HepG2 (cell line): Measurements from ENCODE around the gene AKR1A1. TPM values are rescaled to one million over a fixed set of nuclear protein-coding genes. Genes with fewer than 3 reads are reported as not detected.

Experiments used
- ATAC-seq: fragments of 200-7000 bp; cut with Tn5 transposase; 3 replicates; pipeline ENCODE4 v1.9.1; 2020; ENCODE audit warnings: mild to moderate bottlenecking, moderate library complexity
- BruUV-seq: library from RNA; stranded (reverse); fragments of 400-500 nt; replicated peaks from 2 replicates; lab custom pipeline; 2021; lab: Mats Ljungman, UMichigan
- CTCF ChIA-PET: fragments of 300-600 bp; formaldehyde crosslinking; extraction: SDS; loops from one replicate; lab custom pipeline; 2021; ENCODE audit warnings: low total read pairs, inconsistent platforms, low intra/inter-chr PET ratio; lab: Yijun Ruan, JAX
- POLR2A ChIA-PET: fragments of 350-600 bp; sonication (Branson Sonifier 250); formaldehyde crosslinking; loops from one replicate; lab custom pipeline; 2020; ENCODE audit warnings: antibody characterized with exemption, inconsistent platforms; lab: Yijun Ruan, JAX
- DNase-seq: peaks from one replicate; pipeline ENCODE4 v3.0.0-alpha.2; 2015; ENCODE audit warnings: low spot score
- FAIRE-seq: peaks from 3 replicates; lab custom pipeline; 2011; peaks lifted over from hg19 to GRCh38; lab: Jason Lieb, UNC
- H2AFZ ChIP-seq: one replicate; pipeline ENCODE4 v1.6.1; 2011; ENCODE audit warnings: low read length, inconsistent platforms
- H3K27ac ChIP-seq: fragments of 300-600 bp; 3 replicates; pipeline ENCODE4 v1.8.0; 2011; ENCODE audit warnings: mixed run types, mild to moderate bottlenecking, mixed read lengths, low read length, inconsistent platforms; ENCODE audit not compliant: insufficient read depth; ENCODE audit errors: extremely low read length
- H3K27me3 ChIP-seq, 2 experiments: fragments of 200-600 bp in 1 of 2; 2 replicates in 1 of 2; 3 replicates in 1 of 2; pipeline versions ENCODE4 v1.6.0 to v1.8.0; 2011; ENCODE audit warnings: low read length in 2 of 2, mild to moderate bottlenecking in 2 of 2, moderate library complexity in 2 of 2, inconsistent platforms in 1 of 2; ENCODE audit not compliant: insufficient read depth in 2 of 2, control insufficient read depth in 1 of 2
- H3K36me3 ChIP-seq, 2 experiments: fragments of 200-600 bp in 1 of 2; replicated peaks in 1 of 2; 2 replicates in 1 of 2; 3 replicates in 1 of 2; pipeline versions ENCODE4 v1.5.1 to v1.8.0; 2011; ENCODE audit warnings: low read length in 2 of 2, inconsistent platforms in 1 of 2; ENCODE audit not compliant: insufficient read depth in 2 of 2, control insufficient read depth in 1 of 2
- H3K4me1 ChIP-seq: 2 replicates; pipeline ENCODE4 v1.5.1; 2012; ENCODE audit warnings: low read length, inconsistent platforms; ENCODE audit not compliant: insufficient read depth
- H3K4me2 ChIP-seq: 2 replicates; pipeline ENCODE4 v1.6.0; 2011; ENCODE audit warnings: low read depth, low read length, inconsistent platforms
- H3K4me3 ChIP-seq, 3 experiments: fragments of 200-600 bp in 1 of 3; sonication (generic), shearing (Covaris generic) in 1 of 3; replicated peaks in 1 of 3; 2 replicates each; pipeline ENCODE4 v1.5.1; 2011 to 2016; ENCODE audit warnings: low read length in 3 of 3, inconsistent platforms in 2 of 3, low read depth in 2 of 3, mild to moderate bottlenecking in 2 of 3, control low read depth in 1 of 3, mixed read lengths in 1 of 3; ENCODE audit not compliant: insufficient read depth in 1 of 3
- H3K79me2 ChIP-seq: one replicate; pipeline ENCODE4 v1.6.1; 2011; ENCODE audit warnings: low read length, inconsistent platforms; ENCODE audit not compliant: insufficient read depth
- H3K9ac ChIP-seq: 2 replicates; pipeline ENCODE4 v1.6.0; 2011; ENCODE audit warnings: mild to moderate bottlenecking, low read depth, low read length, inconsistent platforms; ENCODE audit not compliant: insufficient read depth
- H3K9me3 ChIP-seq: 2 replicates; pipeline ENCODE4 v1.5.1; 2012; ENCODE audit warnings: mild to moderate bottlenecking, low read length
- H4K20me1 ChIP-seq: 2 replicates; pipeline ENCODE4 v1.6.0; 2011; ENCODE audit warnings: inconsistent platforms, mild to moderate bottlenecking, low read length, moderate library complexity; ENCODE audit not compliant: insufficient read depth
- ARID4A ChIP-seq: sonication (generic); formaldehyde crosslinking; IDR thresholded peaks from 2 replicates; pipeline ENCODE4 v1.5.0; 2020; ENCODE audit warnings: mild to moderate bottlenecking, missing genetic modification reagents, borderline replicate concordance
- BHLHE40 ChIP-seq: IDR thresholded peaks from 2 replicates; pipeline ENCODE4 v1.6.1; 2011; ENCODE audit warnings: low read length, improper control_type of control experiment
- E2F2 ChIP-seq: sonication (generic); formaldehyde crosslinking; IDR thresholded peaks from 2 replicates; pipeline ENCODE4 v1.4.0; 2020; ENCODE audit warnings: missing genetic modification reagents, borderline replicate concordance
- ELF4 ChIP-seq: sonication (generic); formaldehyde crosslinking; IDR thresholded peaks from 2 replicates; pipeline ENCODE4 v1.5.0; 2020; ENCODE audit warnings: missing genetic modification reagents, mild to moderate bottlenecking, moderate library complexity, borderline replicate concordance
- GMEB1 ChIP-seq: sonication (generic); formaldehyde crosslinking; IDR thresholded peaks from 2 replicates; pipeline ENCODE4 v1.5.1; 2020; ENCODE audit warnings: missing genetic modification reagents, mild to moderate bottlenecking, borderline replicate concordance
- KDM4B ChIP-seq: sonication (generic); formaldehyde crosslinking; IDR thresholded peaks from 2 replicates; pipeline ENCODE4 v1.4.0; 2020; ENCODE audit warnings: missing genetic modification reagents
- SOX6 ChIP-seq, 2 experiments: fragments of 450-650 bp in 1 of 2; sonication (generic) in 1 of 2; formaldehyde crosslinking in 1 of 2; IDR thresholded peaks; 2 replicates each; pipeline versions ENCODE4 v1.4.0 to v1.6.1; 2017 to 2020; ENCODE audit warnings: antibody characterized with exemption in 1 of 2, mild to moderate bottlenecking in 1 of 2, missing genetic modification reagents in 1 of 2
- THRA ChIP-seq: sonication (generic); formaldehyde crosslinking; IDR thresholded peaks from 2 replicates; pipeline ENCODE4 v1.4.0; 2020; ENCODE audit warnings: missing genetic modification reagents, borderline replicate concordance
- TRAFD1 ChIP-seq: sonication (generic); formaldehyde crosslinking; IDR thresholded peaks from 2 replicates; pipeline ENCODE4 v1.5.1; 2020; ENCODE audit warnings: missing genetic modification reagents, mild to moderate bottlenecking, borderline replicate concordance
- ZMAT3 ChIP-seq: sonication (generic); formaldehyde crosslinking; conservative IDR thresholded peaks from 2 replicates; pipeline ENCODE4 v1.7.0; 2021; ENCODE audit warnings: missing genetic modification reagents
- ZNF256 ChIP-seq: sonication (generic); formaldehyde crosslinking; conservative IDR thresholded peaks from 2 replicates; pipeline ENCODE4 v1.4.0; 2020; ENCODE audit warnings: missing genetic modification reagents
- ZNF260 ChIP-seq: sonication (generic); formaldehyde crosslinking; IDR thresholded peaks from 2 replicates; pipeline ENCODE4 v1.4.0; 2020; ENCODE audit warnings: missing genetic modification reagents, low read depth, mild to moderate bottlenecking, borderline replicate concordance
- ZNF780A ChIP-seq: sonication (generic); formaldehyde crosslinking; IDR thresholded peaks from 2 replicates; pipeline ENCODE4 v1.8.0; 2022; ENCODE audit warnings: mild to moderate bottlenecking, missing genetic modification reagents, moderate library complexity
- WGBS: methylation state at CpG from one replicate; pipeline ENCODE4 v1.1.6; 2017; ENCODE audit warnings: low lambda C conversion rate; 5-methylcytosine and 5-hydroxymethylcytosine counted together
- in situ Hi-C: cut with HindIII; loops from 2 replicates; pipeline ENCODE4 v1.10.0; 2017; ENCODE audit warnings: low pct_unique_long_range_greater_than_20kb; ENCODE audit not compliant: extremely low pct_ligation_motif_present
- intact Hi-C: fragments of 100-400 bp; cut with micrococcal nuclease; formaldehyde crosslinking; loops from one replicate; pipeline ENCODE4 v1.10.0; 2022; ENCODE audit not compliant: unreplicated experiment
- polyA plus RNA-seq, 8 experiments: library from polyadenylated mRNA; depleted of rRNA in 3 of 8; stranded (reverse) in 7 of 8; unstranded in 1 of 8; fragments of >200 nt; fragmentation: Illumina TruSeq in 4 of 8; extraction: Trizol in 4 of 8; gene quantifications; 2 replicates each; pipeline versions ENCODE4 v1.2.1 to v1.2.3, GENCODE V29; 2011 to 2016; ENCODE audit warnings: low read depth in 4 of 8, missing spikeins in 1 of 8, mixed read lengths in 1 of 8; ENCODE audit not compliant: insufficient read depth in 1 of 8
- total RNA-seq, 5 experiments: library from RNA; depleted of rRNA; stranded (reverse); fragments of >200 nt; fragmentation: Illumina TruSeq; extraction: Trizol; gene quantifications; 2 replicates each; pipeline ENCODE4 v1.2.3, GENCODE V29; 2016; ENCODE audit warnings: low read depth in 1 of 5

Gene AKR1A1
- total and polyA plus RNA-seq, 2 of the 13 experiments (the other 11 are each of a cell fraction or from before 2014, with no cell fraction given) = 181 to 217 TPM

GRCh38 chr1:45612941-45613579 is 62.4 kb downstream of the AKR1A1 start:
- no peaks in the 10 kb centered on the region for H3K9me3 ChIP-seq
- no peak overlapping the region for H3K9ac ChIP-seq
- no peak overlapping the region for H3K27ac ChIP-seq
- DNase-seq = no peak
- intact Hi-C loops = no loop called here
- ATAC-seq = no peak
- H4K20me1 ChIP-seq = no peaks in the 10 kb centered on the region
- 83% methylated on average over 6 of the region's 8 CpGs for WGBS
- no peak overlapping the region for H2AFZ ChIP-seq
- no peak overlapping the region for H3K4me3 ChIP-seq
- H3K36me3 ChIP-seq = peaks cover 37 to 86% of the 10 kb centered on the region in 2 experiments
- H3K79me2 ChIP-seq = peaks cover 14% of the 10 kb centered on the region
- in situ Hi-C loops = no loop called here
- POLR2A ChIA-PET = no interaction called here
- H3K27me3 ChIP-seq = no peaks in the 10 kb centered on the region
- H3K4me2 ChIP-seq = no peak overlapping the region
- no TSS peak for BruUV-seq
- H3K4me1 ChIP-seq = no peaks in the 10 kb centered on the region
- TF ChIP-seq E2F2 (CRISPR knock-in tag) (no peak), SOX6 (IDR thresholded peaks at IDR 0.05) (no peak), SOX6 (CRISPR knock-in tag; IDR thresholded peaks at IDR 0.05) (no peak), BHLHE40 (no peak), KDM4B (no peak), ARID4A (CRISPR knock-in tag) (no peak), THRA (no peak), TRAFD1 (CRISPR knock-in tag) (no peak), ZMAT3 (CRISPR knock-in tag) (no peak), ZNF260 (CRISPR knock-in tag) (no peak), ELF4 (CRISPR knock-in tag) (no peak), GMEB1 (CRISPR knock-in tag) (no peak), ZNF780A (CRISPR knock-in tag) (no peak), ZNF256 (CRISPR knock-in tag) (no peak)
- FAIRE-seq = no peak
- CTCF ChIA-PET = no interaction called here
